CD4-positive, CD25-positive, alpha-beta regulatory T cell (primary cell): Measurements from ENCODE around the gene SMCHD1. TPM values are rescaled to one million over a fixed set of nuclear protein-coding genes. Genes with fewer than 3 reads are reported as not detected.

Source experiments
- ATAC-seq, 2 donors: fragments of 150-1000 bp; cut with Tn5 transposase; one replicate each; pipeline ENCODE4 v1.10.0; 2021; ENCODE audit warnings: low read depth in 2 of 2, moderate number of reproducible peaks in 2 of 2, moderate library complexity in 1 of 2
- DNase-seq, 3 donors: peaks; one replicate each; pipeline versions ENCODE4 v3.0.0 to v3.0.0-alpha.2; 2012 to 2022; ENCODE audit warnings: mixed read lengths in 1 of 3
- H3K27ac ChIP-seq: one replicate; pipeline ENCODE4 v1.7.0; 2013; ENCODE audit warnings: mild to moderate bottlenecking, low read length; ENCODE audit not compliant: insufficient read depth, poor library complexity, severe bottlenecking
- H3K27me3 ChIP-seq: one replicate; pipeline ENCODE4 v1.7.0; 2013; ENCODE audit warnings: low read length; ENCODE audit not compliant: control insufficient read depth, insufficient read depth
- H3K36me3 ChIP-seq: one replicate; pipeline ENCODE4 v1.7.0; 2013; ENCODE audit warnings: mild to moderate bottlenecking, low read length, moderate library complexity; ENCODE audit not compliant: control insufficient read depth, insufficient read depth
- H3K4me1 ChIP-seq: 2 replicates; pipeline ENCODE4 v1.7.0; 2013; ENCODE audit warnings: mild to moderate bottlenecking, low read length; ENCODE audit not compliant: insufficient read depth, control insufficient read depth, poor library complexity, severe bottlenecking
- H3K4me3 ChIP-seq: one replicate; pipeline ENCODE4 v1.7.0; 2013; ENCODE audit warnings: low read depth, mild to moderate bottlenecking, low read length, moderate library complexity
- H3K9me3 ChIP-seq, 2 experiments: 1 replicate in 1 of 2; 2 replicates in 1 of 2; pipeline ENCODE4 v1.7.0; 2013; ENCODE audit warnings: low read length in 2 of 2, mild to moderate bottlenecking in 1 of 2, moderate library complexity in 1 of 2; ENCODE audit not compliant: control insufficient read depth in 2 of 2
- H3K27ac Mint-ChIP-seq, 3 donors: one replicate each; pipeline ENCODE4 v1.8.0; 2020 to 2022; ENCODE audit warnings: mild to moderate bottlenecking in 3 of 3, mixed read lengths in 3 of 3, moderate library complexity in 2 of 3
- H3K27me3 Mint-ChIP-seq: one replicate; pipeline ENCODE4 v1.8.0; 2022; ENCODE audit warnings: mild to moderate bottlenecking, mixed read lengths
- H3K36me3 Mint-ChIP-seq: one replicate; pipeline ENCODE4 v1.8.0; 2020; ENCODE audit warnings: mixed read lengths
- H3K4me1 Mint-ChIP-seq, 4 donors: one replicate each; pipeline ENCODE4 v1.8.0; 2020 to 2022; ENCODE audit warnings: mixed read lengths in 4 of 4, mild to moderate bottlenecking in 1 of 4
- H3K4me3 Mint-ChIP-seq, 4 donors: one replicate each; pipeline ENCODE4 v1.8.0; 2020 to 2022; ENCODE audit warnings: mild to moderate bottlenecking in 4 of 4, mixed read lengths in 4 of 4, moderate library complexity in 3 of 4
- H3K9me3 Mint-ChIP-seq, 7 donors: one replicate each; pipeline ENCODE4 v1.8.0; 2020 to 2022; ENCODE audit warnings: mixed read lengths in 7 of 7, mild to moderate bottlenecking in 3 of 7, moderate library complexity in 2 of 7
- polyA plus RNA-seq, 4 donors: library from polyadenylated mRNA; unstranded; fragments of 300-500 nt; fragmentation: Illumina TruSeq; gene quantifications; one replicate each; pipeline ENCODE4 v1.2.3, GENCODE V29; 2021
- total RNA-seq: library from RNA; stranded (reverse); gene quantifications from one replicate; pipeline ENCODE4 v1.2.3, GENCODE V29; 2022

Gene SMCHD1
- 671 TPM for total RNA-seq
- 10 to 100 TPM; 59.1 to 78.8 (median 65.5) TPM for polyA plus RNA-seq

- H3K4me1 Mint-ChIP-seq, result peaks cover 19 to 39% (median 28%) of the 10 kb centered on the region in 4 donors
- peak within 1 kb of the TSS; percentile 98 for H3K27ac Mint-ChIP-seq
- H3K27me3 ChIP-seq, result no peaks in the 10 kb centered on the region
- H3K27me3 Mint-ChIP-seq, result peaks cover 13% of the 10 kb centered on the region
- H3K9me3 Mint-ChIP-seq, result peaks cover 0 to 4% (median 0%) of the 10 kb centered on the region in 7 donors
- H3K4me3 ChIP-seq, result peak within 1 kb of the TSS; percentile 100
- H3K4me3 Mint-ChIP-seq, result peak within 1 kb of the TSS; percentile 97 to 99 (median 98)
- peaks cover 25% of the 10 kb centered on the region for H3K4me1 ChIP-seq
- peaks cover 4% of the 10 kb centered on the region for H3K36me3 ChIP-seq
- no peaks in the 10 kb centered on the region for H3K9me3 ChIP-seq
- peak within 1 kb of the TSS; percentile 100 for H3K27ac ChIP-seq
- DNase-seq, result peak; percentile 87 to 91 (median 90)
- peak; percentile 72 to 75 for ATAC-seq
- H3K36me3 Mint-ChIP-seq, result peaks cover 16% of the 10 kb centered on the region
Observed at GRCh38 chr18:2655178-2655953, at the start of gene SMCHD1. SMCHD1 (plus strand) TSS chr18:2655726; CDS start chr18:2656076, 350 bp downstream.

- Histone ChIP-seq H3K4me3 (peak overlapping the region; percentile 62), H3K4me1 (peaks cover 57% of the 10 kb centered on the region), H3K27me3 (no peaks in the 10 kb centered on the region), H3K9me3 (no peaks in the 10 kb centered on the region), H3K36me3 (no peaks in the 10 kb centered on the region), H3K27ac (peak overlapping the region; percentile 94)
- peaks cover 14% of the 10 kb centered on the region for H3K36me3 Mint-ChIP-seq
- peaks cover 44 to 59% (median 49%) of the 10 kb centered on the region in 4 donors for H3K4me1 Mint-ChIP-seq
- no peaks in the 10 kb centered on the region for H3K9me3 Mint-ChIP-seq
- H3K27me3 Mint-ChIP-seq, result no peaks in the 10 kb centered on the region
- ATAC-seq (peak; percentile 42 to 58), DNase-seq (peak in 2 of 3 donors; percentile 26 to 57)
- peak overlapping the region; percentile 83 to 92 (median 91) for H3K27ac Mint-ChIP-seq
- H3K4me3 Mint-ChIP-seq, result peak overlapping the region; percentile 70 to 82 (median 78)
Observed at GRCh38 chr18:2606335-2606734, 49.2 kb upstream of the SMCHD1 start.

- Histone ChIP-seq H3K4me3 (peak overlapping the region; percentile 37), H3K4me1 (peaks cover 35% of the 10 kb centered on the region), H3K9me3 (no peaks in the 10 kb centered on the region), H3K27me3 (no peaks in the 10 kb centered on the region), H3K36me3 (no peaks in the 10 kb centered on the region), H3K27ac (no peak overlapping the region)
- Mint-ChIP-seq H3K36me3 (peaks cover 14% of the 10 kb centered on the region), H3K9me3 (no peaks in the 10 kb centered on the region), H3K27me3 (no peaks in the 10 kb centered on the region), H3K4me3 (peak overlapping the region in 1 of 4 donors; percentile 57), H3K4me1 (peaks cover 29 to 50% (median 35%) of the 10 kb centered on the region in 4 donors), H3K27ac (peak overlapping the region in 2 of 3 donors; percentile 34 to 49)
- DNase-seq (no peak), ATAC-seq (no peak)
Observed at GRCh38 chr18:2609604-2610003, 45.9 kb upstream of the SMCHD1 start.

- Mint-ChIP-seq H3K9me3 (peaks cover 0 to 5% (median 1%) of the 10 kb centered on the region in 7 donors), H3K27me3 (no peaks in the 10 kb centered on the region), H3K4me1 (peaks cover 21 to 44% (median 28%) of the 10 kb centered on the region in 4 donors), H3K27ac (no peak overlapping the region), H3K4me3 (no peak overlapping the region), H3K36me3 (peaks cover 23% of the 10 kb centered on the region)
- no peak for ATAC-seq
- no peak for DNase-seq
- Histone ChIP-seq H3K9me3 (no peaks in the 10 kb centered on the region), H3K36me3 (peaks cover 2% of the 10 kb centered on the region), H3K4me3 (no peak overlapping the region), H3K27me3 (no peaks in the 10 kb centered on the region), H3K4me1 (peaks cover 25% of the 10 kb centered on the region), H3K27ac (no peak overlapping the region)
Observed at GRCh38 chr18:2610549-2610948, 45.0 kb upstream of the SMCHD1 start.

DNA sequence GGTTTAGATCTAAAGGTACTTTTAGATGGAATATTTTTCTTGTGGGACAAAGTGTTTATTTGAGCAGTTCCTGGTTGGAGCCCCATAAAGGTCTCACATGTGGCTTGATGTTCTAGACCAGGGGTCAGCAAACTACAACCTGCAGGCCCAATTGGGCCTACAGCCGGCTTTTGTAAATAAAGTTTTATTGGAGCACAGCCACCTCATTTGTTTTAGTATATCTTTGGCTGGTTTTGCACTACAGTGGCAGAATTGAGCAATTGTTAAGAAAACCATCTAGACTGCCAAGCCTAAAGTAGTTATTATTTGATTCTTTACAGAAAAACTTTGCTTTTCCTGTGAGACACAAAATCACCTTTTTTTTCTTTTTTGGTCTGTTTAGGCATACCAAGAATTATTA is 42.5 kb upstream of the SMCHD1 start:
- peaks cover 27% of the 10 kb centered on the region for H3K36me3 Mint-ChIP-seq
- peaks cover 2% of the 10 kb centered on the region for H3K36me3 ChIP-seq

GRCh38 chr18:2617401-2617998 is 38.0 kb upstream of the SMCHD1 start:
- Histone ChIP-seq H3K36me3 (peaks cover 2% of the 10 kb centered on the region), H3K9me3 (no peaks in the 10 kb centered on the region), H3K4me1 (no peaks in the 10 kb centered on the region), H3K27me3 (no peaks in the 10 kb centered on the region), H3K27ac (no peak overlapping the region), H3K4me3 (no peak overlapping the region)
- H3K9me3 Mint-ChIP-seq, result peaks cover 0 to 5% (median 1%) of the 10 kb centered on the region in 7 donors
- H3K36me3 Mint-ChIP-seq, result peaks cover 17% of the 10 kb centered on the region
- H3K4me3 Mint-ChIP-seq, result no peak overlapping the region
- H3K4me1 Mint-ChIP-seq, result peaks cover 10 to 14% (median 11%) of the 10 kb centered on the region in 4 donors
- ATAC-seq (no peak), DNase-seq (no peak)
- no peaks in the 10 kb centered on the region for H3K27me3 Mint-ChIP-seq
- peak overlapping the region in 1 of 3 donors; percentile 41 for H3K27ac Mint-ChIP-seq

More for the DNA sequence above, 42.5 kb upstream of the SMCHD1 start:
- no peaks in the 10 kb centered on the region for H3K27me3 Mint-ChIP-seq
- DNase-seq (no peak), ATAC-seq (no peak)
- peaks cover 17 to 32% (median 21%) of the 10 kb centered on the region in 4 donors for H3K4me1 Mint-ChIP-seq
- no peak overlapping the region for H3K4me3 Mint-ChIP-seq
- Histone ChIP-seq H3K4me1 (peaks cover 5% of the 10 kb centered on the region), H3K9me3 (no peaks in the 10 kb centered on the region), H3K27ac (no peak overlapping the region), H3K27me3 (no peaks in the 10 kb centered on the region), H3K4me3 (no peak overlapping the region)
- H3K9me3 Mint-ChIP-seq, result peaks cover 0 to 5% (median 1%) of the 10 kb centered on the region in 7 donors
- peak overlapping the region in 2 of 3 donors; percentile 36 to 70 for H3K27ac Mint-ChIP-seq

DNA sequence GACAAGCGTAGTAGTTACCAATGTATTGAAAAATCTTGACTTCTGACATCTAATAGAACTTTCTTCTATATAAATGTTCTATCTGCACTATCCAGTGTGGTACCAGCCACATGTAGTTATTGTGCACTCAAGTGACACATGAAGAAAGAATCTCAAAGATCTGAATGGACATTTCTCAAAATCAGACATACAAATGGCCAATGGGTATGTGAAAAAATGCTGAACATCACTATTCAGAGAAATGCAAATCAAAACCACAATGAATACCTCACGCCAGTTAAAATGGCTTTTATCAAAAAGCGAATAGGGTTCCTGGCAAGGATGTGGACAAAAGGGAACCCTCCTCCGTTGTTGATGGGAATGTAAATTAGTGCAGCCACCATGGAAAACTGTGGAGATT is 37.5 kb upstream of the SMCHD1 start:
- peaks cover 17% of the 10 kb centered on the region for H3K36me3 Mint-ChIP-seq
- Histone ChIP-seq H3K36me3 (peaks cover 2% of the 10 kb centered on the region), H3K27ac (no peak overlapping the region), H3K9me3 (no peaks in the 10 kb centered on the region), H3K4me1 (no peaks in the 10 kb centered on the region), H3K4me3 (no peak overlapping the region), H3K27me3 (no peaks in the 10 kb centered on the region)
- H3K27me3 Mint-ChIP-seq, result no peaks in the 10 kb centered on the region
- H3K9me3 Mint-ChIP-seq, result peaks cover 0 to 5% (median 1%) of the 10 kb centered on the region in 7 donors
- no peak overlapping the region for H3K27ac Mint-ChIP-seq
- DNase-seq, result no peak
- no peak overlapping the region for H3K4me3 Mint-ChIP-seq
- H3K4me1 Mint-ChIP-seq, result peaks cover 5 to 11% (median 10%) of the 10 kb centered on the region in 4 donors
- ATAC-seq, result no peak
